ENCODE measurements around the gene ZKSCAN8.
A peak's percentile ranks its signal among the peaks of the same experiment; 100 is the strongest.

The ZKSCAN8 gene

GRCh38 chr6:28207510-28208110, 65.9 kb downstream of the ZKSCAN8 start:
- DNase-seq: peak; percentile 40

- no peak for DNase-seq
Observed at GRCh38 chr6:28208111-28208659, 66.5 kb downstream of the ZKSCAN8 start.
